ENCODE measurements around the gene LMF2.

DNA sequence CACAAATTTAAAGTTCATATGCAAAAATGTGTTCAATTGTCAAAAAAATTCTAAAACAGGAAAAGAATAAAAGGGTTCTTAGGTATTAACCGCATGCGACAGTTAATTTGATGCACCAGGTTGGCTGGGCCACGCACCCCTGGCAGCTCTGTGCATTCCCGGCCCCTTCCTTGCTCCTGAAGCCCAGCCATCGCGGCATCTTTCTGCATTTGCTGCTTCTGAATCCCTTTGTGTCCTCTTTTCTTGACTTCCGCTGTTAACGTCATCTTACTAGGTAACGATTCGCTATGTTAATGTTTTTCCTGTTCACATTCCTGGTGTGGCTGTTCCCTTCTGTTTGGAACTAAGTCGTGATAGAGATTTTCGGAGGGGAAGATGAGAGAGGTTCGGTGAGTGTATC is 30.3 kb upstream of the LMF2 start:
- TF ChIP-seq, protein P1, sequence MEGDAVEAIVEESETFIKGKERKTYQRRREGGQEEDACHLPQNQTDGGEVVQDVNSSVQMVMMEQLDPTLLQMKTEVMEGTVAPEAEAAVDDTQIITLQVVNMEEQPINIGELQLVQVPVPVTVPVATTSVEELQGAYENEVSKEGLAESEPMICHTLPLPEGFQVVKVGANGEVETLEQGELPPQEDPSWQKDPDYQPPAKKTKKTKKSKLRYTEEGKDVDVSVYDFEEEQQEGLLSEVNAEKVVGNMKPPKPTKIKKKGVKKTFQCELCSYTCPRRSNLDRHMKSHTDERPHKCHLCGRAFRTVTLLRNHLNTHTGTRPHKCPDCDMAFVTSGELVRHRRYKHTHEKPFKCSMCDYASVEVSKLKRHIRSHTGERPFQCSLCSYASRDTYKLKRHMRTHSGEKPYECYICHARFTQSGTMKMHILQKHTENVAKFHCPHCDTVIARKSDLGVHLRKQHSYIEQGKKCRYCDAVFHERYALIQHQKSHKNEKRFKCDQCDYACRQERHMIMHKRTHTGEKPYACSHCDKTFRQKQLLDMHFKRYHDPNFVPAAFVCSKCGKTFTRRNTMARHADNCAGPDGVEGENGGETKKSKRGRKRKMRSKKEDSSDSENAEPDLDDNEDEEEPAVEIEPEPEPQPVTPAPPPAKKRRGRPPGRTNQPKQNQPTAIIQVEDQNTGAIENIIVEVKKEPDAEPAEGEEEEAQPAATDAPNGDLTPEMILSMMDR (optimal IDR thresholded peaks at IDR 0.05 in 1 of 3, IDR thresholded peaks at IDR 0.05 in 1 of 3, conservative IDR thresholded peaks at IDR 0.05 in 1 of 3; ENCODE audit: extremely low read depth in 1 of 3, insufficient read depth in 2 of 3, low read length in 3 of 3) = no peak
- no peak for TF ChIP-seq EZH2 (IDR thresholded peaks at IDR 0.05; ENCODE audit: low read length)

Measured in keratinocyte (primary cell).